ENCODE results near the gene DHRS1. TPM values are rescaled to one million over a fixed set of nuclear protein-coding genes. Genes with fewer than 3 reads are reported as not detected.

The DHRS1 gene
- total and polyA plus RNA-seq, 8 donors = 24.9 to 55.5 (median 42.6) TPM

DNA sequence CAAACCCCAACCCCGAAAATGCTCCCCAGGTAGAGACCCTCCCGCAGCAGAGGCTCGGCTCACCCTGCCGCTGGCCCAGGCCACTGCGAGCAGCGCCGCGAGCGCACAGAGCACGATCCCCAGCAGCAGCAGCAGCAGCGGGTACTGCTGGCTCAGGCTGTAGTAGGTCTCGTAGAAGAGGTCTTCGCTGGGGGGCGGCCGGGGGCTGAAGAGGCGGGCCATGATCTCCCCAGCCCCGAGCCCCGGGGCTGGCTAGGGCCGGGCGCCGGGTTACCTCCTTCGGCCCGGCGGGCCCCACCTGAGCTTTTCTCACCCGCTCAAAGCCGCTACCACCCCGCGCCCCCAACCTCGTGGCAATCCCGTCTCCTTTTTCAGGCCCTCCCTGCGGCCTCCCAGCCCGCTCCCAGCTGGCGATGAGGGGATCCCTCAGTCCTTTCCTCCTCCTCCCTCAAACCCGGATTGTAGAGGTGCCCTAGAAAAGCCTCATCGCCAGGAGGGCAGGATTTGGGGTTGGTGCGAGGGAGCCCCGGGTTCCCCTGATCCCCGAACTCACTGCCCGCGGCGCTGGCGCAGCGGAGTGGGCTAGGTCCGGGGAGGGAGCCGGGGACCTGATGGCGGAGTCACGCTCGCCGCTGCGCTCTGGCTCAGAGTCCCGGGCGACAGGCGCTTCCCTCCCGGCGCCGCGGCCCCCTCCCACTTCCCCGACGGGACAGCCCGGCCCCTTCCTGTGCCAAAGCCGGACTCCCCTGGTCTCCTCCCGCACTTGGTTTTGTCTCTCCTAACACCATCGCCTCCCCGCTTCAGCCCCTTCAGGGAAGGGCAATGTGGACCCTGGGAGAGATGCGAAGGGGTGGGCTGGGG lies 35.1 kb upstream of the DHRS1 start, which contains the start of gene ADCY4:
TSS of gene ADCY4 (minus strand) at position 641 of the 861 bp plus-strand sequence. CDS start at position 222, 419 bp downstream.
- peak in 1 of 4 donors; percentile 91 for DNase-seq
- Histone ChIP-seq H3K27ac (peak within 1 kb of the TSS; percentile 74 to 80), H3K4me1 (peaks cover 30 to 93% of the 10 kb centered on the region in 2 donors), H3K36me3 (peaks cover 0 to 32% of the 10 kb centered on the region in 2 donors), H3K9me3 (no peaks in the 10 kb centered on the region), H3K4me3 (peak within 1 kb of the TSS; percentile 19 to 46), H3K27me3 (peaks cover 9 to 27% of the 10 kb centered on the region in 2 donors)
- intact Hi-C loops (cut with DNase I) = loop anchor here (5.0 to 10.0 kb wide), 3 partner anchors 98 to 340 kb away; no protein-coding TSS in a partner anchor
- TF ChIP-seq, protein P1, sequence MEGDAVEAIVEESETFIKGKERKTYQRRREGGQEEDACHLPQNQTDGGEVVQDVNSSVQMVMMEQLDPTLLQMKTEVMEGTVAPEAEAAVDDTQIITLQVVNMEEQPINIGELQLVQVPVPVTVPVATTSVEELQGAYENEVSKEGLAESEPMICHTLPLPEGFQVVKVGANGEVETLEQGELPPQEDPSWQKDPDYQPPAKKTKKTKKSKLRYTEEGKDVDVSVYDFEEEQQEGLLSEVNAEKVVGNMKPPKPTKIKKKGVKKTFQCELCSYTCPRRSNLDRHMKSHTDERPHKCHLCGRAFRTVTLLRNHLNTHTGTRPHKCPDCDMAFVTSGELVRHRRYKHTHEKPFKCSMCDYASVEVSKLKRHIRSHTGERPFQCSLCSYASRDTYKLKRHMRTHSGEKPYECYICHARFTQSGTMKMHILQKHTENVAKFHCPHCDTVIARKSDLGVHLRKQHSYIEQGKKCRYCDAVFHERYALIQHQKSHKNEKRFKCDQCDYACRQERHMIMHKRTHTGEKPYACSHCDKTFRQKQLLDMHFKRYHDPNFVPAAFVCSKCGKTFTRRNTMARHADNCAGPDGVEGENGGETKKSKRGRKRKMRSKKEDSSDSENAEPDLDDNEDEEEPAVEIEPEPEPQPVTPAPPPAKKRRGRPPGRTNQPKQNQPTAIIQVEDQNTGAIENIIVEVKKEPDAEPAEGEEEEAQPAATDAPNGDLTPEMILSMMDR (IDR thresholded peaks at IDR 0.05) = no peak
- ATAC-seq = no peak

DNA sequence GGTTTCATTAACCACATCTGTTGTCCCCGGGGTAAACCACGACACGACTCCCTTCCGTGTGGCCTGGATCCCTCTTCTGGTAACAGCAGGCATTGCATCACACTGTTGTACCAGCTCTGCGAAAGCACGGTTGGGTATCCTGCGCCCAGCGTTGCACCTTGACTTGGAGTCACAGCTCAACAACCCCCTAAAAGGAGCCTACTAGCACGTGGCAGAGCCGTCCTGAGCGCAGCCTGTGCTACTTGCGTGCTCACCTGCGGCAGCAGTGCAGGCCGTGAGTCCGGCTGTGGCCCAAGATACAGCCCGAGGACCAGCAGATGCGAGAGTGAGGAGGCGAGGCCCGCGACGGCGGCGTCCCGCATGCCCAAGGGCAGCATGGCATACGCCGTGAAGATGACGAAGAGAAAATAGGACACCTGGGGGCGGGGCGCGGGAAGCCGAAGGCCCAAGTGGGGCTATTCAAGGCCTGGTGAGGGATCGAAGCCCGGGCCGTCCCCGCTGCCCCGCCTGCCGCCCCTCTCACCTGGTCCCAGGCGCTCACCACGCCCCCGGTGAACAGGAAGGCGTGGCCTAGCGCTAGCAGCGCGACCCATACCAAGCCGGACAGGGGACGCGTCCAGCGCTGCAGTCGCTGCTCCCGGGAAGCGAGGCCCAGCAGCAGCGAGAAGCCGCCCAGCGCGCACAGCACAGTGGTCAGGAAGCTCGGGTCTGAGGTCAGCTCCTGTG lies 32.9 kb upstream of the DHRS1 start:
- DNase-seq (peak in 3 of 4 donors; percentile 72 to 92 (median 75)), ATAC-seq (peak; percentile 79)
- TF ChIP-seq, protein P1 (IDR thresholded peaks at IDR 0.05) = peak; percentile 54 to 80
- peaks cover 26 to 97% of the 10 kb centered on the region in 2 donors for H3K4me1 ChIP-seq
- intact Hi-C loops (cut with DNase I) = loop anchor here (5.0 to 10.0 kb wide), 3 partner anchors 100 to 342 kb away; no protein-coding TSS in a partner anchor
- H3K27ac ChIP-seq = peak overlapping the region in 1 of 2 donors; percentile 74
- H3K9me3 ChIP-seq = no peaks in the 10 kb centered on the region
- H3K27me3 ChIP-seq = peaks cover 9 to 27% of the 10 kb centered on the region in 2 donors
- peak overlapping the region; percentile 19 to 46 for H3K4me3 ChIP-seq
- H3K36me3 ChIP-seq = peaks cover 0 to 18% of the 10 kb centered on the region in 2 donors

DNA sequence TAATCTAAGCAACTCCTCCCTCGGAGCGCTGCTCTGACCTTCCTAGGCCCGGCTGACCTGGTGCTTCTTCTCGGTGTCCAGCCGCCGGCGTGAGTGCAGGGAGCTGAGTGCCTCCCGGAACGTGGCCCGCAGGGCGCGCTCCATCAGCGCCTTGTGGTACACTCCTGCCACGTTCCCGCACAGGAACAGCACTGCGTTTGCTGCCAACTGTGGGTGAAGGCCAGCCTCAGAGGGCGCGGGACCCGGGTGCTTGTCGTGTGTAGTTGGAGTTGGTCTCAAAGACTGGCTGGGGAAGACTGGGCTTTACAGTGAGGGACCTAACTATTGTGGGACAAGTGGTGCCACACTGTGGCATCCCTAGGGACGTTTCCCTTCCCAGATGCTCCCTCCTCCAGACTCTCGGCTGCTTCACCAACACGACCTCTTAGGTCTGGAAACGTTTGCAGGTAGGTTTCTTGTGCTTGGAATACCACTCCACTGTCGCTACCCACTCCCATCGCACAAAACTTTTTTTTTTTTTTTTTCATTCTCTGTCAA lies 32.2 kb upstream of the DHRS1 start:
- H3K4me3 ChIP-seq = no peak overlapping the region
- intact Hi-C loops (cut with DNase I) = loop anchor here (5.0 to 10.0 kb wide), 3 partner anchors 101 to 343 kb away; no protein-coding TSS in a partner anchor
- H3K27me3 ChIP-seq = peaks cover 9 to 27% of the 10 kb centered on the region in 2 donors
- H3K4me1 ChIP-seq = peaks cover 26 to 99% of the 10 kb centered on the region in 2 donors
- no peak for ATAC-seq
- peak overlapping the region in 1 of 2 donors; percentile 74 for H3K27ac ChIP-seq
- TF ChIP-seq, protein P1 (IDR thresholded peaks at IDR 0.05) = no peak
- peak in 1 of 4 donors; percentile 78 for DNase-seq
- peaks cover 0 to 12% of the 10 kb centered on the region in 2 donors for H3K36me3 ChIP-seq
- no peaks in the 10 kb centered on the region for H3K9me3 ChIP-seq

DNA sequence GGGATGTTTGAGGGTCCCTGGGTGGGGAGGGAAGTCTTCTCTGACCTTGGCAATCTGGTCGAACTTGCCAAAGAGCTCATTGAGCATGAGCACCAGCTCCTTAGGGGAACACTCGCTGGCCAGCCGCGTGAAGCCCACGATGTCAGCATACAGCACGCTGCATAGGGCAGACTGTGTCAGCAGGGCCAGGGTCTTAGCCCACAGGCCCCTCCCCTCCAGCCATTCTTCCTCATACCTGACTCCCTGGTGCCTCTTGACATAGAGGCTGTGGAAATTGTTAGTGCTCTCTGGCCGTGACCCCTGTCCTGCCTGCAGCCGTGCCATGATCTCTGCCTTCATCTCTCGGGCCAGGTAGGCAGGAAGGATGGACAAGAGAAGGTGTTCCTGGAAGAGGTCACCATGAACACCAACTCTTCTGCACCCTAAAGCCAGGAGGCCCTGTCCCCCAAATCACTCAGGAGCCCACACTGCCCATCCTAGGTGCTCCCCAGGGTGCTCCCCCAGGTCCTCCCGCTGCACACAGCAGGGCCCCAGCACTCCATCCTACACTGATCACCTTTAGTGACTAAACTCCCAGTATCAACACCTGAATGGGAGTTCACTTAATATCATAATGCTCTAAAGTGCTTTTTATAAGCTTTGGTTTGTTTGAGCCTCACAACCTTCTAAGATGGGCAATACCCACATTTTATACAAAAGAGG lies 31.5 kb upstream of the DHRS1 start:
- peaks cover 0 to 5% of the 10 kb centered on the region in 2 donors for H3K36me3 ChIP-seq
- no peak for ATAC-seq
- no peaks in the 10 kb centered on the region for H3K9me3 ChIP-seq
- H3K27ac ChIP-seq = no peak overlapping the region
- no peak overlapping the region for H3K4me3 ChIP-seq
- peaks cover 9 to 27% of the 10 kb centered on the region in 2 donors for H3K27me3 ChIP-seq
- TF ChIP-seq, protein P1 (IDR thresholded peaks at IDR 0.05) = no peak
- intact Hi-C loops (cut with DNase I) = loop anchor here (5.0 to 10.0 kb wide), 3 partner anchors 101 to 344 kb away; no protein-coding TSS in a partner anchor
- DNase-seq = peak in 1 of 4 donors; percentile 45
- H3K4me1 ChIP-seq = peaks cover 26 to 95% of the 10 kb centered on the region in 2 donors

Data from left lung (tissue), 10 donors.